Stimulated activated CD4-positive, alpha-beta T cell treated with anti-CD3 and anti-CD28 coated beads, Interleukin-15, amount 100 ng/mL, for 48 hours (primary cell): ENCODE results near the gene APLP2.
"Not testable (repeated sequence)": the region's sequence is repeated elsewhere in the genome, so short reads cannot be mapped to it uniquely, and the experiment has no call there.

Experiments
- DNase-seq, 2 donors: peaks; one replicate each; pipeline ENCODE4 v3.0.0-alpha.2; 2020; ENCODE audit warnings: low read depth in 2 of 2

APLP2 gene

GRCh38 chr11:130170345-130170744 is 100.7 kb downstream of the APLP2 start:
- no peak for DNase-seq

- DNase-seq: no peak
Measured at GRCh38 chr11:130171534-130171933, 101.8 kb downstream of the APLP2 start.

GRCh38 chr11:130172001-130172400 is 102.3 kb downstream of the APLP2 start:
- DNase-seq: not testable (repeated sequence)

- no peak for DNase-seq
Measured at GRCh38 chr11:130174642-130175041, 104.9 kb downstream of the APLP2 start.

- DNase-seq: no peak
Measured at GRCh38 chr11:130175898-130176297, 106.2 kb downstream of the APLP2 start.

- DNase-seq: no peak
Measured at GRCh38 chr11:130177782-130178181, 108.1 kb downstream of the APLP2 start.

- DNase-seq: no peak
Measured at GRCh38 chr11:130178441-130179339, 109.0 kb downstream of the APLP2 start.

- no peak for DNase-seq
Measured at GRCh38 chr11:130179396-130180306, 110.0 kb downstream of the APLP2 start.

- DNase-seq: no peak
Measured at GRCh38 chr11:130180491-130180890, 110.8 kb downstream of the APLP2 start.

GRCh38 chr11:130180896-130181294 is 111.2 kb downstream of the APLP2 start:
- no peak for DNase-seq

- no peak for DNase-seq
Measured at GRCh38 chr11:130181295-130182272, 111.9 kb downstream of the APLP2 start.

GRCh38 chr11:130183878-130184610 is 114.3 kb downstream of the APLP2 start:
- no peak for DNase-seq

- no peak for DNase-seq
Measured at GRCh38 chr11:130187096-130187495, 117.4 kb downstream of the APLP2 start.

GRCh38 chr11:130188047-130188446 is 118.4 kb downstream of the APLP2 start:
- no peak for DNase-seq

- no peak for DNase-seq
Measured at GRCh38 chr11:130188585-130189347, 119.1 kb downstream of the APLP2 start.

GRCh38 chr11:130189492-130190210 is 120.0 kb downstream of the APLP2 start:
- DNase-seq: no peak

- no peak for DNase-seq
Measured at GRCh38 chr11:130190371-130190881, 120.7 kb downstream of the APLP2 start.

- no peak for DNase-seq
Measured at GRCh38 chr11:130191896-130192295, 122.2 kb downstream of the APLP2 start.

GRCh38 chr11:130192845-130193267 is 123.2 kb downstream of the APLP2 start:
- no peak for DNase-seq
